ENCODE measurements around the gene CCR8.
"Not testable (repeated sequence)": the region's sequence is repeated elsewhere in the genome, so short reads cannot be mapped to it uniquely, and the experiment has no call there.

Gene CCR8

DNA sequence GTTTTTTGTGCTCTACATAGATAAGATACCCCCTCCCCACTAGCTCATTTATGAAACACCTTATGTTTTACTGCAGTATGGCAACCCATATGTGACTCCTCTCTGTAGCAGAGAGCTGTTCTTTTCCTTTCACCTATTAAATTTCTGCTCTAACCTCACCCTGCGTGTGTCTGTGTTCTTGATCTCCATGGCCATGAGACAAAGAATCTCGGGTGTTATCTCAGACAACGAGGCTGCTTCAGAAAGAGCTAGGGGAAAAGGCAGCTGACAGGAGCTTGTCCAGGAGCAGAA is 18.0 kb downstream of the CCR8 start:
- no peaks in the 10 kb centered on the region for H3K9me3 ChIP-seq (replicated peaks; ENCODE audit: insufficient read depth, low read length)
- no peaks in the 10 kb centered on the region for H3K9me2 ChIP-seq (replicated peaks; ENCODE audit: insufficient read depth, low read length)
- H3K79me2 ChIP-seq (ENCODE audit: low read length), result no peaks in the 10 kb centered on the region
- no peaks in the 10 kb centered on the region for H3K36me3 ChIP-seq (replicated peaks; ENCODE audit: insufficient read depth, low read length)
- no peaks in the 10 kb centered on the region for H4K20me1 ChIP-seq (ENCODE audit: insufficient read depth, low read length)
- peaks cover 19% of the 10 kb centered on the region for H3K4me1 ChIP-seq (ENCODE audit: low read length)
- H3F3A ChIP-seq (ENCODE audit: insufficient read depth, low read length), result peaks cover 5% of the 10 kb centered on the region; the same call in 1 of the 2 replicates
- H3K27me3 ChIP-seq (replicated peaks; ENCODE audit: insufficient read depth, low read length), result no peaks in the 10 kb centered on the region
- TF ChIP-seq EZH2 (optimal IDR thresholded peaks at IDR 0.05; ENCODE audit: low read depth, low read length) (no peak), EZH2phosphoT487 (IDR thresholded peaks at IDR 0.05; ENCODE audit: low read length) (no peak)
- TF ChIP-seq, protein P1, sequence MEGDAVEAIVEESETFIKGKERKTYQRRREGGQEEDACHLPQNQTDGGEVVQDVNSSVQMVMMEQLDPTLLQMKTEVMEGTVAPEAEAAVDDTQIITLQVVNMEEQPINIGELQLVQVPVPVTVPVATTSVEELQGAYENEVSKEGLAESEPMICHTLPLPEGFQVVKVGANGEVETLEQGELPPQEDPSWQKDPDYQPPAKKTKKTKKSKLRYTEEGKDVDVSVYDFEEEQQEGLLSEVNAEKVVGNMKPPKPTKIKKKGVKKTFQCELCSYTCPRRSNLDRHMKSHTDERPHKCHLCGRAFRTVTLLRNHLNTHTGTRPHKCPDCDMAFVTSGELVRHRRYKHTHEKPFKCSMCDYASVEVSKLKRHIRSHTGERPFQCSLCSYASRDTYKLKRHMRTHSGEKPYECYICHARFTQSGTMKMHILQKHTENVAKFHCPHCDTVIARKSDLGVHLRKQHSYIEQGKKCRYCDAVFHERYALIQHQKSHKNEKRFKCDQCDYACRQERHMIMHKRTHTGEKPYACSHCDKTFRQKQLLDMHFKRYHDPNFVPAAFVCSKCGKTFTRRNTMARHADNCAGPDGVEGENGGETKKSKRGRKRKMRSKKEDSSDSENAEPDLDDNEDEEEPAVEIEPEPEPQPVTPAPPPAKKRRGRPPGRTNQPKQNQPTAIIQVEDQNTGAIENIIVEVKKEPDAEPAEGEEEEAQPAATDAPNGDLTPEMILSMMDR (IDR thresholded peaks at IDR 0.05; ENCODE audit: low read length), result no peak
- H3K4me2 ChIP-seq (ENCODE audit: low read depth, low read length), result no peak overlapping the region
- H3K4me3 ChIP-seq (ENCODE audit: low read length), result no peak overlapping the region
- no peak overlapping the region for H3K27ac ChIP-seq (ENCODE audit: low read length)
- no peak overlapping the region for H3K9ac ChIP-seq (ENCODE audit: low read length)
- DNase-seq, result no peak
- peak overlapping the region; percentile 55; the same call in 1 of the 2 replicates for H2AFZ ChIP-seq (ENCODE audit: low read length)

DNA sequence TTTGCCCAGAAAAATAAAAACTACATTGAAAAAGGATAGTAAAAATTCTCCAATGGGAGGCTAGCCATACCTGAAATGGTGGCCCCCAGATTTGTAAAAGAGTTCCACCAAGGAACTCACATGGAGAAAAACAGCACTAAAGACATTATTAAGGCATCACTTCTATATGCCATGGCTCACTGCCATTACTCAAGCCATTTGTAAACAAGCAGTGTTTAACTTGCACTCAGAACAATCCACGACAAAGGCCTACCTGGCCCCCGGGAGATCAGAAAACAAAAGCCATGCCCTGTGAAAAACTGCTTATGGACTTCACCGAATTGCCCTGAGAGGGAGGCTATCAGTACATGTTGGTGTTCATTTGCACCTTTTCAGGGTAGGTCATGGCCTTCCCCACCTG is 19.6 kb downstream of the CCR8 start:
- H3K79me2 ChIP-seq (ENCODE audit: low read length), result no peaks in the 10 kb centered on the region
- TF ChIP-seq EZH2phosphoT487 (IDR thresholded peaks at IDR 0.05; ENCODE audit: low read length) (no peak), EZH2 (optimal IDR thresholded peaks at IDR 0.05; ENCODE audit: low read depth, low read length) (no peak)
- no peaks in the 10 kb centered on the region for H3K36me3 ChIP-seq (replicated peaks; ENCODE audit: insufficient read depth, low read length)
- H4K20me1 ChIP-seq (ENCODE audit: insufficient read depth, low read length), result no peaks in the 10 kb centered on the region
- H3K9ac ChIP-seq (ENCODE audit: low read length), result no peak overlapping the region
- no peaks in the 10 kb centered on the region for H3K9me2 ChIP-seq (replicated peaks; ENCODE audit: insufficient read depth, low read length)
- peaks cover 19% of the 10 kb centered on the region for H3K4me1 ChIP-seq (ENCODE audit: low read length)
- no peaks in the 10 kb centered on the region for H3K27me3 ChIP-seq (replicated peaks; ENCODE audit: insufficient read depth, low read length)
- DNase-seq, result no peak
- H3K27ac ChIP-seq (ENCODE audit: low read length), result no peak overlapping the region
- H3F3A ChIP-seq (ENCODE audit: insufficient read depth, low read length), result peaks cover 5% of the 10 kb centered on the region; the same call in 1 of the 2 replicates
- H2AFZ ChIP-seq (ENCODE audit: low read length), result no peak overlapping the region
- no peak overlapping the region for H3K4me2 ChIP-seq (ENCODE audit: low read depth, low read length)
- H3K9me3 ChIP-seq (replicated peaks; ENCODE audit: insufficient read depth, low read length), result no peaks in the 10 kb centered on the region
- H3K4me3 ChIP-seq (ENCODE audit: low read length), result no peak overlapping the region

DNA sequence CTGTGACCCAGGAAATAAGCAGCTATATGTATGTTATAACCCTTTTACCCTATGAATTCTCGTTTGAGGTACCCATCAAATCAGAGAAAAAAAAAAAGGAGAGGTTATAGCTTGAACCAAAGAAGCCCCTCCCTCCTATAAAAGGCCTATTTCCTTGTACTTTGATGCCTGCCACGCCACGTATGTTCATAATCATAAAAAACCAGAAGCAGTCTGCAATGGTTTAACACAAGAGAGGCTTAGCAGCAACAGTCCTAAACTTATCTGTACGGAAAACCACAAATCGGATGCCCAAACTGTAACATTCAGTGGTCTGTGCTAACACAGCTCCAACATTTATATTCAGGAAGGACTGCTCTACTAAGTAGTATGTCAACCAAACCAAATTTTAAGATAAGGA is 21.2 kb downstream of the CCR8 start:
- Histone ChIP-seq H3F3A (ENCODE audit: insufficient read depth, low read length) (peaks cover 5% of the 10 kb centered on the region; the same call in 1 of the 2 replicates), H3K27me3 (replicated peaks; ENCODE audit: insufficient read depth, low read length) (no peaks in the 10 kb centered on the region), H3K27ac (ENCODE audit: low read length) (no peak overlapping the region), H3K4me2 (ENCODE audit: low read depth, low read length) (no peak overlapping the region), H3K36me3 (replicated peaks; ENCODE audit: insufficient read depth, low read length) (no peaks in the 10 kb centered on the region), H3K9me3 (replicated peaks; ENCODE audit: insufficient read depth, low read length) (no peaks in the 10 kb centered on the region), H3K79me2 (ENCODE audit: low read length) (no peaks in the 10 kb centered on the region), H3K9me2 (replicated peaks; ENCODE audit: insufficient read depth, low read length) (no peaks in the 10 kb centered on the region), H3K4me3 (ENCODE audit: low read length) (no peak overlapping the region), H2AFZ (ENCODE audit: low read length) (no peak overlapping the region), H3K9ac (ENCODE audit: low read length) (no peak overlapping the region), H4K20me1 (ENCODE audit: insufficient read depth, low read length) (no peaks in the 10 kb centered on the region), H3K4me1 (ENCODE audit: low read length) (peaks cover 19% of the 10 kb centered on the region)
- TF ChIP-seq EZH2 (optimal IDR thresholded peaks at IDR 0.05; ENCODE audit: low read depth, low read length) (no peak), EZH2phosphoT487 (IDR thresholded peaks at IDR 0.05; ENCODE audit: low read length) (no peak)
- TF ChIP-seq, protein P1 (IDR thresholded peaks at IDR 0.05; ENCODE audit: low read length), result no peak
- no peak for DNase-seq

DNA sequence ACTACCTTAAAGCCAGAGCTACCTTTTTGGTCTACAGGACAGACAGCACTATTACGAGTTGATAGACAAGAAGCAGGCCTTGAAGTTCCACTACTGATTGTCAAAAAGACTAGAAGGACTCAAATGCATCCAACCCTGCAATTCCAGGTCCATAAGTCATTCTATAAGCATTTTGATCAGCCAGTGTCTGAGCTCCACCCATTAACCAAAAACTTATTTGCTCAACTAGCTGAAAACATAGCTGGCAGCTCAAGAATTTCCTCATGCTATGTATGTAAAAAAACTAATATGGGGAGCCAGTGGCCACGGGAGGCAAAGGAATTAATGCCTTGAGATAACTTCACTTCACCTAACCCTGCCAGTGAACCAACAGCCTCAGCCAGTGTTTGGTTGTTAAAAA is 21.6 kb downstream of the CCR8 start:
- H4K20me1 ChIP-seq (ENCODE audit: insufficient read depth, low read length); H3K36me3 ChIP-seq (replicated peaks; ENCODE audit: insufficient read depth, low read length); H3K27me3 ChIP-seq (replicated peaks; ENCODE audit: insufficient read depth, low read length); H3K4me3 ChIP-seq (ENCODE audit: low read length); H3K9me2 ChIP-seq (replicated peaks; ENCODE audit: insufficient read depth, low read length); H3K9me3 ChIP-seq (replicated peaks; ENCODE audit: insufficient read depth, low read length); H3K27ac ChIP-seq (ENCODE audit: low read length); H2AFZ ChIP-seq (ENCODE audit: low read length); DNase-seq; H3K9ac ChIP-seq (ENCODE audit: low read length); H3F3A ChIP-seq (ENCODE audit: insufficient read depth, low read length); H3K79me2 ChIP-seq (ENCODE audit: low read length); H3K4me2 ChIP-seq (ENCODE audit: low read depth, low read length): not testable (repeated sequence)
- H3K4me1 ChIP-seq (ENCODE audit: low read length), result peaks cover 17% of the 10 kb centered on the region

DNA sequence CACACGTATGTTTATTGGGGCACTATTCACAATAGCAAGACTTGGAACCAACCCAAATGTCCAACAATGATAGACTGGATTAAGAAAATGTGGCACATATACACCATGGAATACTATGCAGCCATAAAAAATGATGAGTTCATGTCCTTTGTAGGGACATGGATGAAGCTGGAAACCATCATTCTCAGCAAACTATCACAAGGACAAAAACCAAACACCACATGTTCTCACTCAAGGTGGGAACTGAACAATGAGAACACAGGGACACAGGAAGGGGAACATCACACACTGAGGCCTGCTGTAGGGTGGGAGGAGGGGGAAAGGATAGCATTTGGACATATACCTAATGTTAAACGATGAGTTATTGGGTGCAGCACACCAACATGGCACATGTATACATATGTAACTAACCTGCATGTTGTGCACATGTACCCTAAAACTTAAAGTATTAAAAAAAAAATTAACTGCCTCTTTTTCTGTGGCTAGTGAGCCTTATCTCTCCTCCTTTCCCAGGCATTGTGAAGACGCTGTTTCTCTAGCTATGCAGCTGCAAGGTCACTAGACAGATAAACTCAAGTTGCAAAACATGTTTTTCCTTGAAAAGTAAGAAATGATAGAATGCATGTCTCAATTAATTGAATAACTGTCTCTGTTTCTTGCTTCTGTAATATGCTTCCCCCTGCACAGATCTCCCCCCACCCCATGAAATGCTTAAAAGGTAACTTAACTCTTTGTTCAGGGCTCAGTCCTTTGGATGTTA is 23.8 kb downstream of the CCR8 start:
- DNase-seq; H3K9me2 ChIP-seq (replicated peaks; ENCODE audit: insufficient read depth, low read length); H2AFZ ChIP-seq (ENCODE audit: low read length); H3K27ac ChIP-seq (ENCODE audit: low read length); H3K27me3 ChIP-seq (replicated peaks; ENCODE audit: insufficient read depth, low read length); H3F3A ChIP-seq (ENCODE audit: insufficient read depth, low read length); H3K9me3 ChIP-seq (replicated peaks; ENCODE audit: insufficient read depth, low read length); H4K20me1 ChIP-seq (ENCODE audit: insufficient read depth, low read length); H3K4me1 ChIP-seq (ENCODE audit: low read length); H3K36me3 ChIP-seq (replicated peaks; ENCODE audit: insufficient read depth, low read length); H3K4me3 ChIP-seq (ENCODE audit: low read length); H3K9ac ChIP-seq (ENCODE audit: low read length); H3K79me2 ChIP-seq (ENCODE audit: low read length); H3K4me2 ChIP-seq (ENCODE audit: low read depth, low read length): not testable (repeated sequence)

Measured in MM.1S (cell line).